ENCODE measurements around the gene GIPC1.

GRCh38 chr19:14530005-14530348 lies 34.0 kb upstream of the GIPC1 start:
- TF ChIP-seq CTCF (IDR thresholded peaks at IDR 0.05) (no peak), ZFX (IDR thresholded peaks at IDR 0.05; ENCODE audit: borderline replicate concordance) (no peak)

Measured in 22Rv1 (cell line).